Raji (cell line): ENCODE measurements around the gene ACTBL2.

Source experiments
- POLR2A ChIP-seq: IDR thresholded peaks from 2 replicates; pipeline ENCODE4 v1.6.1; 2011; ENCODE audit warnings: low read depth, low read length, control low read depth; ENCODE audit not compliant: insufficient read depth

ACTBL2 gene

GRCh38 chr5:57456531-57457135 is 26.0 kb downstream of the ACTBL2 start:
- TF ChIP-seq POLR2A = no peak

GRCh38 chr5:57455511-57456455 is 26.8 kb downstream of the ACTBL2 start:
- TF ChIP-seq POLR2A = no peak

- no peak for TF ChIP-seq POLR2A
Measured at GRCh38 chr5:57454896-57455295, 27.7 kb downstream of the ACTBL2 start.

GRCh38 chr5:57453728-57454127 is 28.9 kb downstream of the ACTBL2 start:
- no peak for TF ChIP-seq POLR2A

- TF ChIP-seq POLR2A = no peak
Measured at GRCh38 chr5:57452885-57453284, 29.7 kb downstream of the ACTBL2 start.

GRCh38 chr5:57450991-57451876 is 31.4 kb downstream of the ACTBL2 start:
- TF ChIP-seq POLR2A = no peak

GRCh38 chr5:57448751-57449150 is 33.9 kb downstream of the ACTBL2 start:
- TF ChIP-seq POLR2A = no peak

- no peak for TF ChIP-seq POLR2A
Measured at GRCh38 chr5:57448287-57448686, 34.3 kb downstream of the ACTBL2 start.

GRCh38 chr5:57447658-57448057 is 35.0 kb downstream of the ACTBL2 start:
- TF ChIP-seq POLR2A = no peak

- TF ChIP-seq POLR2A = no peak
Measured at GRCh38 chr5:57446966-57447365, 35.6 kb downstream of the ACTBL2 start.

- no peak for TF ChIP-seq POLR2A
Measured at GRCh38 chr5:57445705-57446037, 36.9 kb downstream of the ACTBL2 start.

GRCh38 chr5:57445006-57445704 is 37.5 kb downstream of the ACTBL2 start:
- no peak for TF ChIP-seq POLR2A

- no peak for TF ChIP-seq POLR2A
Measured at GRCh38 chr5:57442080-57442839, 40.4 kb downstream of the ACTBL2 start.

- TF ChIP-seq POLR2A = no peak
Measured at GRCh38 chr5:57441557-57441956, 41.1 kb downstream of the ACTBL2 start.

- no peak for TF ChIP-seq POLR2A
Measured at GRCh38 chr5:57439601-57440000, 43.0 kb downstream of the ACTBL2 start.
